Mucosa of stomach (tissue), 1 donor: ENCODE data around the gene CTAG2.
"Not testable (repeated sequence)": the region's sequence is repeated elsewhere in the genome, so short reads cannot be mapped to it uniquely, and the experiment has no call there.

Source experiments
- H3K27me3 ChIP-seq: one replicate; pipeline ENCODE4 v1.7.0; 2013; ENCODE audit warnings: mild to moderate bottlenecking, low read length; ENCODE audit not compliant: control insufficient read depth, insufficient read depth
- H3K36me3 ChIP-seq: one replicate; pipeline ENCODE4 v1.7.0; 2013; ENCODE audit warnings: low read length; ENCODE audit not compliant: control insufficient read depth, insufficient read depth
- H3K4me1 ChIP-seq: one replicate; pipeline ENCODE4 v1.7.0; 2013; ENCODE audit warnings: mild to moderate bottlenecking, low read length; ENCODE audit not compliant: control insufficient read depth, insufficient read depth
- H3K4me3 ChIP-seq: one replicate; pipeline ENCODE4 v1.7.0; 2013; ENCODE audit warnings: low read length
- H3K9ac ChIP-seq: one replicate; pipeline ENCODE4 v1.7.0; 2013; ENCODE audit warnings: mild to moderate bottlenecking, low read length, moderate library complexity
- H3K9me3 ChIP-seq: one replicate; pipeline ENCODE4 v1.7.0; 2013; ENCODE audit warnings: mild to moderate bottlenecking, low read length, moderate library complexity; ENCODE audit not compliant: control insufficient read depth
- donor health status: Pancreatic carcinoma.

Gene CTAG2

GRCh38 chrX:154653413-154653812 lies at the start of gene CTAG2:
Gene CTAG2, minus strand, starts transcription at chrX:154653579. Its CDS starts 64 bp downstream, at chrX:154653515.
- not testable (repeated sequence) for H3K36me3 ChIP-seq, H3K9me3 ChIP-seq

GRCh38 chrX:154698630-154699248 lies 45.4 kb upstream of the CTAG2 start:
- H3K4me3 ChIP-seq: no peak overlapping the region
- no peaks in the 10 kb centered on the region for H3K27me3 ChIP-seq
- H3K9me3 ChIP-seq: no peaks in the 10 kb centered on the region
- H3K9ac ChIP-seq: no peak overlapping the region
- no peaks in the 10 kb centered on the region for H3K36me3 ChIP-seq
- H3K4me1 ChIP-seq: no peaks in the 10 kb centered on the region

More at GRCh38 chrX:154653413-154653812, at the start of gene CTAG2:
- not testable (repeated sequence) for H3K4me3 ChIP-seq, H3K9ac ChIP-seq, H3K27me3 ChIP-seq, H3K4me1 ChIP-seq

DNA sequence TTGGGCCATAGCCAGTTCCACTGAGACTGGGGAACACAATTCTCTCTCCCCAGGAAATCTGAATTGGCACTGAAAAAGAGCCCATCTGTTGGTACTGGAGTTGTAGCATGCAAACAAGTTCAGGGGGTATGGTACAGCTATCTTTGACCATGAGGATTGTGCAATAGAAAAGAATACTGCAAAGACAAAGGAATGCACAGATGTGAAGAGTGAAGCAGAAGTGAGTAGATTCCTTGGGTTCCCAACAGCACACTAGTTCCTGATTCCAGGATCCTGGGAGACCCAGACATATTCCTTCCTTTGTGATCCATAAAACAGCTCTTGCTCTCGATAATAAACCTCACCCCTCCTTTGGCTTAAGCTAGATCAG lies 43.3 kb upstream of the CTAG2 start:
- no peak overlapping the region for H3K4me3 ChIP-seq
- no peaks in the 10 kb centered on the region for H3K4me1 ChIP-seq
- H3K27me3 ChIP-seq: no peaks in the 10 kb centered on the region
- H3K36me3 ChIP-seq: no peaks in the 10 kb centered on the region
- H3K9me3 ChIP-seq: no peaks in the 10 kb centered on the region
- H3K9ac ChIP-seq: no peak overlapping the region

DNA sequence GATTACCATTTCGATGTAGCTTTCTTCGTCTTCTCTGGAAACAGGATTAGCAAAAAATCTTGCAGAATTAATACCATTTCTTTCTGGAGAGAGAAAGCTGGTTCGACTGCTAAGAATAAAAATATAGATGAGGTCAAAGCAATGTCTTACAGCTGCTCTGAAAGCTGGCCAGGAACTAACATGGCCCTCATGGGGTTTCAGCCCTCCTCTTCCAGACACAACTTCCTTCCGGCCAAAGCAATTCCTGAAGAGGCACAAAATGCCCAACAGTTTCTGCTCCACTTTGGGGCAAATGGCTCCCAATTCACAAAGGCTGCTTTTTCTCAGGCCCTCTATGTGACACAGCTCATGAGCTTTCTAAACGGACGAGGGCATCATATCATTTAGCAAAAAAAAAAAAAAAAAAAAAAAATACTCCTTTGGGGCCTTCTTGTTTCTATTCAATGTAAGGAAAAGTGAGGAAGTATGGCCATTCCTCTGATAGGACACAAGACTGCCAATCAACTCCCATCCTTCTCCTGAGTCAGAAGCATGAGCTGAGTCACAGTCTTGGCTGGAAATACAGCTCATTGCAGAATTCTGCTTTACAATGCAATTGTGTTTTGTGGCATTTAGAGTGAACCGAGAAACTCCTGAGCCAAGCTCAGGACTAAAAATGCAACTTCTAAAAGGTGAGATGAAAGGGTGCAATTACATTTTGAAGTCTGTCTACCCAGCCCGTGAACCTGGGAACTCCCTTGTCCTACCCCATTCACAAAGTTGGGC lies 42.7 kb upstream of the CTAG2 start:
- no peaks in the 10 kb centered on the region for H3K4me1 ChIP-seq
- H3K4me3 ChIP-seq: no peak overlapping the region

GRCh38 chrX:154693394-154693793 lies 40.0 kb upstream of the CTAG2 start:
- Histone ChIP-seq H3K27me3 (no peaks in the 10 kb centered on the region), H3K36me3 (no peaks in the 10 kb centered on the region), H3K4me3 (no peak overlapping the region), H3K9me3 (no peaks in the 10 kb centered on the region), H3K9ac (no peak overlapping the region), H3K4me1 (no peaks in the 10 kb centered on the region)

More for the DNA sequence above, 42.7 kb upstream of the CTAG2 start:
- no peaks in the 10 kb centered on the region for H3K36me3 ChIP-seq
- no peaks in the 10 kb centered on the region for H3K27me3 ChIP-seq
- H3K9ac ChIP-seq: no peak overlapping the region
- no peaks in the 10 kb centered on the region for H3K9me3 ChIP-seq

DNA sequence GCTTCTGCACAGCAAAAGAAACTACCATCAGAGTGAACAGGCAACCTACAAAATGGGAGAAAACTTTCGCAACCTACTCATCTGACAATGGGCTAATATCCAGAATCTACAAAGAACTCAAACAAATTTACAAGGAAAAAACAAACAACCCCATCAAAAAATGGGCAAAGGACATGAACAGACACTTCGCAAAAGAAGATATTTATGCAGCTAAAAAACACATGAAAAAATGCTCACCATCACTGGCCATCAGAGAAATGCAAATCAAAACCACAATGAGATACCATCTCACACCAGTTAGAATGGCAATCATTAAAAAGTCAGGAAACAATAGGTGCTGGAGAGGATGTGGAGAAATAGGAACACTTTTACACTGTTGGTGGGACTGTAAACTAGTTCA lies 37.1 kb upstream of the CTAG2 start:
- not testable (repeated sequence) for H3K4me1 ChIP-seq, H3K9me3 ChIP-seq, H3K27me3 ChIP-seq, H3K9ac ChIP-seq, H3K36me3 ChIP-seq, H3K4me3 ChIP-seq

GRCh38 chrX:154672084-154672483 lies 18.7 kb upstream of the CTAG2 start:
- H3K27me3 ChIP-seq, H3K36me3 ChIP-seq, H3K9me3 ChIP-seq, H3K4me1 ChIP-seq, H3K9ac ChIP-seq, H3K4me3 ChIP-seq: not testable (repeated sequence)

DNA sequence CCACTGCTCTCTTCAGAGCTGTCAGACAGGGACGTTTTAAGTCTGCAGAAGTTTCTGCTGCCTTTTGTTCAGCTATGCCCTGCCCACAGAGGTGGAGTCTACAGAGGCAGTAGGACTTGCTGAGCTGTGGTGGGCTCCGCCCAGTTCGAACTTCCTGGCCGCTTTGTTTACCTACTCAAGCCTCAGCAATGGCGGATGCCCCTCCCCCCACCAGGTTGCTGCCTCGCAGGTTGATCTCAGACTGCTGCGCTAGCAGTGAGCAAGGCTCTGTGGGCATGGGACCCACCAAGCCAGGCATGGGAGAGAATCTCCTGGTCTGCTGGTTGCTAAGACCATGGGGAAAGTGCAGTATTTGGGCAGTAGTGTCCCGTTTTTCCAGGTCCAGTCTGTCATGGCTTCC lies 17.5 kb upstream of the CTAG2 start:
- H3K9me3 ChIP-seq, H3K27me3 ChIP-seq, H3K4me3 ChIP-seq, H3K36me3 ChIP-seq, H3K9ac ChIP-seq, H3K4me1 ChIP-seq: not testable (repeated sequence)

GRCh38 chrX:154661899-154662298 lies 8.5 kb upstream of the CTAG2 start:
- Histone ChIP-seq H3K9me3 (no peaks in the 10 kb centered on the region), H3K4me1 (no peaks in the 10 kb centered on the region), H3K4me3 (no peak overlapping the region), H3K36me3 (no peaks in the 10 kb centered on the region), H3K9ac (no peak overlapping the region), H3K27me3 (no peaks in the 10 kb centered on the region)

GRCh38 chrX:154661170-154661569 lies 7.8 kb upstream of the CTAG2 start:
- H3K4me3 ChIP-seq: no peak overlapping the region
- no peaks in the 10 kb centered on the region for H3K36me3 ChIP-seq
- no peak overlapping the region for H3K9ac ChIP-seq
- no peaks in the 10 kb centered on the region for H3K4me1 ChIP-seq
- H3K9me3 ChIP-seq: no peaks in the 10 kb centered on the region
- H3K27me3 ChIP-seq: no peaks in the 10 kb centered on the region

DNA sequence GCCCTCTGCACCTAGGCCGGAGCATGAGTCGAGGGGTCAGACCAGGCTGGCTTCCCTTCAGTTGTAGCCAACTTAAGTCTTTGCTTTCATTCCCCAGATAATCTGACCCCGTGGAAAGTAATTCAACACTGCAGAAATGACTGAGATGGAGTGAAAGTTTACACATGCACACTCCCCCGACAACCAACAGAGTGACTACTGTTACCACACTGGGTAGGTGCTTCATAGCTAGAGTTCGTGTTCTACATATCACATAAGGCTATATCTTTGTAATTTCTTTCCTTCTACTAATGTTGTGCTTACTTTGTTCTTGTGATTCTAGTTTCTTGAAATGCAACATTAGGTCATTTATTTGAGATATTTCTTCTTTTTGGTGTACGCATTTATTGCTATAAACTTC lies 7.2 kb upstream of the CTAG2 start:
- Histone ChIP-seq H3K9me3 (no peaks in the 10 kb centered on the region), H3K27me3 (no peaks in the 10 kb centered on the region), H3K4me1 (no peaks in the 10 kb centered on the region), H3K4me3 (no peak overlapping the region), H3K9ac (no peak overlapping the region), H3K36me3 (no peaks in the 10 kb centered on the region)

- Histone ChIP-seq H3K9me3 (no peaks in the 10 kb centered on the region), H3K4me3 (no peak overlapping the region), H3K36me3 (no peaks in the 10 kb centered on the region), H3K27me3 (no peaks in the 10 kb centered on the region), H3K9ac (no peak overlapping the region), H3K4me1 (no peaks in the 10 kb centered on the region)
These were observed 5.6 kb upstream of the CTAG2 start for GRCh38 chrX:154658957-154659356.
